WTC11 (cell line): ENCODE results near the gene NR2F2. TPM values are rescaled to one million over a fixed set of nuclear protein-coding genes. Genes with fewer than 3 reads are reported as not detected.

Experiments
- ATAC-seq: fragments of 200-7000 bp; cut with Tn5 transposase; 2 replicates; pipeline ENCODE4 v1.10.0; 2021; ENCODE audit warnings: mild to moderate bottlenecking, moderate library complexity
- CTCF ChIA-PET: fragments of 300-600 bp; sonication (Branson Sonifier 250); formaldehyde crosslinking; loops from one replicate; lab custom pipeline; 2021; ENCODE audit warnings: antibody characterized with exemption; lab: Charles Lee
- POLR2A ChIA-PET: fragments of 350-600 bp; sonication (Branson Sonifier 250); formaldehyde crosslinking; loops from one replicate; lab custom pipeline; 2021; ENCODE audit warnings: antibody characterized with exemption; lab: Charles Lee
- DNase-seq: peaks from one replicate; pipeline ENCODE4 v3.0.0; 2021; ENCODE audit warnings: low spot score
- H3K27ac Mint-ChIP-seq: 2 replicates; pipeline ENCODE4 v1.8.0; 2021; ENCODE audit warnings: mixed read lengths
- H3K27me3 Mint-ChIP-seq: 2 replicates; pipeline ENCODE4 v1.8.0; 2021; ENCODE audit warnings: low read depth, mild to moderate bottlenecking, moderate library complexity, mixed read lengths
- H3K36me3 Mint-ChIP-seq: 2 replicates; pipeline ENCODE4 v1.8.0; 2021; ENCODE audit warnings: mixed read lengths
- H3K4me1 Mint-ChIP-seq: 2 replicates; pipeline ENCODE4 v1.8.0; 2022; ENCODE audit warnings: mixed read lengths
- H3K4me3 Mint-ChIP-seq: 2 replicates; pipeline ENCODE4 v1.8.0; 2021; ENCODE audit warnings: mild to moderate bottlenecking, moderate library complexity, mixed read lengths
- H3K9me3 Mint-ChIP-seq: 2 replicates; pipeline ENCODE4 v1.8.0; 2021; ENCODE audit warnings: mixed read lengths
- FOXK1 ChIP-seq: sonication (generic); formaldehyde crosslinking; IDR thresholded peaks from 2 replicates; pipeline ENCODE4 v1.8.0; 2022; ENCODE audit warnings: mild to moderate bottlenecking, moderate library complexity, missing genetic modification reagents
- IRF2 ChIP-seq: sonication (generic); formaldehyde crosslinking; IDR thresholded peaks from 2 replicates; pipeline ENCODE4 v1.8.0; 2022; ENCODE audit warnings: low read depth, missing genetic modification reagents, borderline replicate concordance
- NFYB ChIP-seq: sonication (generic); formaldehyde crosslinking; conservative IDR thresholded peaks from 2 replicates; pipeline ENCODE4 v1.8.0; 2022; ENCODE audit warnings: low read depth, missing genetic modification reagents
- TP53 ChIP-seq: sonication (generic); formaldehyde crosslinking; IDR thresholded peaks from 2 replicates; pipeline ENCODE4 v1.8.1; 2023; ENCODE audit warnings: mild to moderate bottlenecking, missing genetic modification reagents
- ZNF138 ChIP-seq: sonication (generic); formaldehyde crosslinking; conservative IDR thresholded peaks from 2 replicates; pipeline ENCODE4 v1.8.1; 2022; ENCODE audit warnings: mild to moderate bottlenecking, moderate library complexity, missing genetic modification reagents
- total RNA-seq: library from RNA; stranded (reverse); gene quantifications from 3 replicates; pipeline ENCODE4 v1.2.3, GENCODE V29; 2021
- TF ChIP-seq, protein P1 (sequence below): fragments of 250-450 bp; sonication (Bioruptor Pico); IDR thresholded peaks from 2 replicates; pipeline ENCODE4 v1.8.0; 2021; ENCODE audit warnings: mild to moderate bottlenecking
- TF ChIP-seq, protein P2 (sequence below): sonication (generic); formaldehyde crosslinking; IDR thresholded peaks from 2 replicates; pipeline ENCODE4 v1.8.1; 2022; ENCODE audit warnings: missing genetic modification reagents, borderline replicate concordance
- TF ChIP-seq, protein P3 (sequence below): sonication (generic); formaldehyde crosslinking; conservative IDR thresholded peaks from 2 replicates; pipeline ENCODE4 v1.8.1; 2022; ENCODE audit warnings: mild to moderate bottlenecking, missing genetic modification reagents
- TF ChIP-seq, protein P4 (sequence below): sonication (generic); formaldehyde crosslinking; IDR thresholded peaks from 2 replicates; pipeline ENCODE4 v1.8.0; 2022; ENCODE audit warnings: mild to moderate bottlenecking, missing genetic modification reagents
- TF ChIP-seq, protein P5 (sequence below): sonication (generic); formaldehyde crosslinking; IDR thresholded peaks from 2 replicates; pipeline ENCODE4 v1.8.0; 2023; ENCODE audit warnings: missing genetic modification reagents
- TF ChIP-seq, protein P6 (sequence below): sonication (generic); formaldehyde crosslinking; IDR thresholded peaks from 2 replicates; pipeline ENCODE4 v1.8.0; 2022; ENCODE audit warnings: mild to moderate bottlenecking, missing genetic modification reagents
- TF ChIP-seq, protein P7 (sequence below): sonication (generic); formaldehyde crosslinking; IDR thresholded peaks from 2 replicates; pipeline ENCODE4 v1.8.1; 2023; ENCODE audit warnings: mild to moderate bottlenecking, missing genetic modification reagents, borderline replicate concordance

NR2F2 gene
- total RNA-seq, 1 experiment from 2014 or later: 0.57 TPM

DNA sequence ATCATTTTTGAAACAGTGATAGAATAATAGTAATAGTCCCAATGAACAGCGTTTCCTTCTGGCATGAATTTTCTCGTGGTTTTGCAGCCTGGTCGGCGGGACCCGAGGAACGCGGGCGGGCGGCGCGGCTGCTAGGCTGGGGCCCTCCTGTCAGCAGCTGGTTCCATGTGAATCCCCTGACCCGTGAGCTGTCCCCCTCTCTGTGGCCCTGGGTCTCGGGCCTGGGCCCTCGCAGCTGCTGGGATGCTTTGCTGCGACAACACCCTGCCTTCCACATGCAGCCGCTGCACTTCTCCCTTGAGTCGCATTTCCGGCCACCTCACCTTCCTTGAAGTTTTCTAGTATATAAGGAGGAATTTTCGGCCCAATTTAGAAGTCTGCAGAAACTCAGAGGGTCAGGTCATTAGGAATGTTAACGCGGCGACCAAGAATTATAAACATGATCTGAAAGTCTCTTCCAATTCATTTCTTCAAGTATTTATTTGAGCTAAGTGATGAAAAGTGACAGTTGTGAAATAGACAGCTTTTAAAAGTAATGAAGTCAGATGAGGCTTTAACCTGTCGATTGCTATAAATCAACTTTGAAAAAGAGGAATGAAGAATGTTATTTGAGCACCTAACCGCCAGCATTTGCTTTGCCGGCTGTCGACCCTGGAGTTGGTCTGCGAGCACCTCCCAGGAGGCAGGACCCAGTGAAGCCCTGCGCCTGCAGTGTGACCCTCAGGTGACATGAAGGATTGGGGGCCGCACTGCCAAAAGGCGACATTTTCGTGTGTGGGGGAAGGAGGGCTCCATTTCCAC is 27.7 kb downstream of the NR2F2 start:
- peaks cover 56% of the 10 kb centered on the region for H3K4me1 Mint-ChIP-seq
- no peak for DNase-seq
- H3K9me3 Mint-ChIP-seq: no peaks in the 10 kb centered on the region
- no peak for ATAC-seq
- ChIA-PET CTCF (interaction anchor here (0.6 to 2.5 kb wide), 7 partner anchors 8 to 888 kb away, joined by 3 to 9 read pairs (median 5); no protein-coding TSS in a partner anchor), POLR2A (no interaction called here)
- no peaks in the 10 kb centered on the region; the same call in 1 of the 2 replicates for H3K27me3 Mint-ChIP-seq
- TF ChIP-seq, protein P1, sequence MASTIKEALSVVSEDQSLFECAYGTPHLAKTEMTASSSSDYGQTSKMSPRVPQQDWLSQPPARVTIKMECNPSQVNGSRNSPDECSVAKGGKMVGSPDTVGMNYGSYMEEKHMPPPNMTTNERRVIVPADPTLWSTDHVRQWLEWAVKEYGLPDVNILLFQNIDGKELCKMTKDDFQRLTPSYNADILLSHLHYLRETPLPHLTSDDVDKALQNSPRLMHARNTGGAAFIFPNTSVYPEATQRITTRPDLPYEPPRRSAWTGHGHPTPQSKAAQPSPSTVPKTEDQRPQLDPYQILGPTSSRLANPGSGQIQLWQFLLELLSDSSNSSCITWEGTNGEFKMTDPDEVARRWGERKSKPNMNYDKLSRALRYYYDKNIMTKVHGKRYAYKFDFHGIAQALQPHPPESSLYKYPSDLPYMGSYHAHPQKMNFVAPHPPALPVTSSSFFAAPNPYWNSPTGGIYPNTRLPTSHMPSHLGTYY: no peak
- TF ChIP-seq, protein P2, sequence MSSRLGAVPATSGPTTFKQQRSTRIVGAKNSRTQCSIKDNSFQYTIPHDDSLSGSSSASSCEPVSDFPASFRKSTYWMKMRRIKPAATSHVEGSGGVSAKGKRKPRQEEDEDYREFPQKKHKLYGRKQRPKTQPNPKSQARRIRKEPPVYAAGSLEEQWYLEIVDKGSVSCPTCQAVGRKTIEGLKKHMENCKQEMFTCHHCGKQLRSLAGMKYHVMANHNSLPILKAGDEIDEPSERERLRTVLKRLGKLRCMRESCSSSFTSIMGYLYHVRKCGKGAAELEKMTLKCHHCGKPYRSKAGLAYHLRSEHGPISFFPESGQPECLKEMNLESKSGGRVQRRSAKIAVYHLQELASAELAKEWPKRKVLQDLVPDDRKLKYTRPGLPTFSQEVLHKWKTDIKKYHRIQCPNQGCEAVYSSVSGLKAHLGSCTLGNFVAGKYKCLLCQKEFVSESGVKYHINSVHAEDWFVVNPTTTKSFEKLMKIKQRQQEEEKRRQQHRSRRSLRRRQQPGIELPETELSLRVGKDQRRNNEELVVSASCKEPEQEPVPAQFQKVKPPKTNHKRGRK (CRISPR knock-in tag): 0 out of 2 replicates have a peak, but pooled peaks have one; percentile 5
- no peak overlapping the region for H3K27ac Mint-ChIP-seq
- H3K36me3 Mint-ChIP-seq: no peaks in the 10 kb centered on the region
- H3K4me3 Mint-ChIP-seq: peak overlapping the region; percentile 71

DNA sequence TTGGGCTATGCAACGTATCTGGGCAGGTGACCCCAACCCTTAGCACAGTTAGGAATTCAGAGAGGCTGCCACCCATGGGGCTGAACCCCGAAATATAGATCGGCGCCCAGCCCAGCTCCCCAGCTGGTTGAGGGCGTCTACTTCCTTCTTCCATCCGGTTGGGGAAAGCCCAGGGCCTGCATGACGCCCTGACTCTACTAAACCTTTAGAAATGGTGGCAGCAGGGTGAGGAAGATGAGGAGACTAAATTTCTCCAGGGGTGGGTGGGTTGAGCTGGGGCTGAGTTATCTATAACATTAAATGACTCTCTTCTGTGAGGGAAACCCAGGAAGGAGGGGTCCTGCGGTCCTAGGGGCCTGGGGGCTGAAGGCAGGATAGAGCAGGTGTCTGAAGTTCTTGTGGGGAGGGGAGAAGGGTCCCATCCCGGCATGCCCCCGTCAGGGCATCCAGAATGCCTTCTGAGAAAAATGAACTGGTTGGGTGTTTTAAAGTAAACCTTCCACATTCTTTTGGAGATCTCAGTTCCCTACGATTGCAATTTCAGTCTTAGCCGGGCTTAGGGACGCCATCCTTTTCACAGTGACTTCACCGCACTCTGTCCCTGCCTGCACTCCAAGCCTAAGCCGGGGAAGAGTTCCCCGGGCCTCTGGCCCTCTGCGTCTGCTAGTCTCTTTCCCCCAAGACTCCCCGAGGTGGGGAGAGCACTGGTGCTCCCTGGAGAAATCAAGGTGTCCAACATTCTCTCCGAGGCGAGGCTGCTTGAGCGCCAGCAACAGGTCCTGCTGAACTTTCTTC is 28.5 kb downstream of the NR2F2 start:
- H3K9me3 Mint-ChIP-seq: no peaks in the 10 kb centered on the region
- TF ChIP-seq, protein P3, sequence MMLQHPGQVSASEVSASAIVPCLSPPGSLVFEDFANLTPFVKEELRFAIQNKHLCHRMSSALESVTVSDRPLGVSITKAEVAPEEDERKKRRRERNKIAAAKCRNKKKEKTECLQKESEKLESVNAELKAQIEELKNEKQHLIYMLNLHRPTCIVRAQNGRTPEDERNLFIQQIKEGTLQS: no peak
- TF ChIP-seq, protein P4, sequence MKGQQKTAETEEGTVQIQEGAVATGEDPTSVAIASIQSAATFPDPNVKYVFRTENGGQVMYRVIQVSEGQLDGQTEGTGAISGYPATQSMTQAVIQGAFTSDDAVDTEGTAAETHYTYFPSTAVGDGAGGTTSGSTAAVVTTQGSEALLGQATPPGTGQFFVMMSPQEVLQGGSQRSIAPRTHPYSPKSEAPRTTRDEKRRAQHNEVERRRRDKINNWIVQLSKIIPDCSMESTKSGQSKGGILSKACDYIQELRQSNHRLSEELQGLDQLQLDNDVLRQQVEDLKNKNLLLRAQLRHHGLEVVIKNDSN: no peak
- TF ChIP-seq ZNF138 (CRISPR knock-in tag) (no peak), FOXK1 (no peak), IRF2 (CRISPR knock-in tag) (no peak), NFYB (no peak), TP53 (CRISPR knock-in tag) (no peak)
- TF ChIP-seq, protein P5, sequence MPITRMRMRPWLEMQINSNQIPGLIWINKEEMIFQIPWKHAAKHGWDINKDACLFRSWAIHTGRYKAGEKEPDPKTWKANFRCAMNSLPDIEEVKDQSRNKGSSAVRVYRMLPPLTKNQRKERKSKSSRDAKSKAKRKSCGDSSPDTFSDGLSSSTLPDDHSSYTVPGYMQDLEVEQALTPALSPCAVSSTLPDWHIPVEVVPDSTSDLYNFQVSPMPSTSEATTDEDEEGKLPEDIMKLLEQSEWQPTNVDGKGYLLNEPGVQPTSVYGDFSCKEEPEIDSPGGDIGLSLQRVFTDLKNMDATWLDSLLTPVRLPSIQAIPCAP: no peak
- TF ChIP-seq, protein P6, sequence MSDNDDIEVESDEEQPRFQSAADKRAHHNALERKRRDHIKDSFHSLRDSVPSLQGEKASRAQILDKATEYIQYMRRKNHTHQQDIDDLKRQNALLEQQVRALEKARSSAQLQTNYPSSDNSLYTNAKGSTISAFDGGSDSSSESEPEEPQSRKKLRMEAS: no peak
- TF ChIP-seq, protein P7, sequence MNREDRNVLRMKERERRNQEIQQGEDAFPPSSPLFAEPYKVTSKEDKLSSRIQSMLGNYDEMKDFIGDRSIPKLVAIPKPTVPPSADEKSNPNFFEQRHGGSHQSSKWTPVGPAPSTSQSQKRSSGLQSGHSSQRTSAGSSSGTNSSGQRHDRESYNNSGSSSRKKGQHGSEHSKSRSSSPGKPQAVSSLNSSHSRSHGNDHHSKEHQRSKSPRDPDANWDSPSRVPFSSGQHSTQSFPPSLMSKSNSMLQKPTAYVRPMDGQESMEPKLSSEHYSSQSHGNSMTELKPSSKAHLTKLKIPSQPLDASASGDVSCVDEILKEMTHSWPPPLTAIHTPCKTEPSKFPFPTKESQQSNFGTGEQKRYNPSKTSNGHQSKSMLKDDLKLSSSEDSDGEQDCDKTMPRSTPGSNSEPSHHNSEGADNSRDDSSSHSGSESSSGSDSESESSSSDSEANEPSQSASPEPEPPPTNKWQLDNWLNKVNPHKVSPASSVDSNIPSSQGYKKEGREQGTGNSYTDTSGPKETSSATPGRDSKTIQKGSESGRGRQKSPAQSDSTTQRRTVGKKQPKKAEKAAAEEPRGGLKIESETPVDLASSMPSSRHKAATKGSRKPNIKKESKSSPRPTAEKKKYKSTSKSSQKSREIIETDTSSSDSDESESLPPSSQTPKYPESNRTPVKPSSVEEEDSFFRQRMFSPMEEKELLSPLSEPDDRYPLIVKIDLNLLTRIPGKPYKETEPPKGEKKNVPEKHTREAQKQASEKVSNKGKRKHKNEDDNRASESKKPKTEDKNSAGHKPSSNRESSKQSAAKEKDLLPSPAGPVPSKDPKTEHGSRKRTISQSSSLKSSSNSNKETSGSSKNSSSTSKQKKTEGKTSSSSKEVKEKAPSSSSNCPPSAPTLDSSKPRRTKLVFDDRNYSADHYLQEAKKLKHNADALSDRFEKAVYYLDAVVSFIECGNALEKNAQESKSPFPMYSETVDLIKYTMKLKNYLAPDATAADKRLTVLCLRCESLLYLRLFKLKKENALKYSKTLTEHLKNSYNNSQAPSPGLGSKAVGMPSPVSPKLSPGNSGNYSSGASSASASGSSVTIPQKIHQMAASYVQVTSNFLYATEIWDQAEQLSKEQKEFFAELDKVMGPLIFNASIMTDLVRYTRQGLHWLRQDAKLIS (CRISPR knock-in tag): no peak
- ChIA-PET POLR2A (no interaction called here), CTCF (interaction anchor here (0.6 to 2.8 kb wide), 6 partner anchors 12 to 887 kb away, joined by 3 to 9 read pairs (median 6); no protein-coding TSS in a partner anchor)
- ATAC-seq (no peak), DNase-seq (no peak)
- H3K4me1 Mint-ChIP-seq: peaks cover 56% of the 10 kb centered on the region
- H3K27ac Mint-ChIP-seq: no peak overlapping the region
- peak overlapping the region; percentile 71 for H3K4me3 Mint-ChIP-seq
- H3K27me3 Mint-ChIP-seq: no peaks in the 10 kb centered on the region; the same call in 1 of the 2 replicates
- no peaks in the 10 kb centered on the region; the same call in 1 of the 2 replicates for H3K36me3 Mint-ChIP-seq
